ENCODE measurements around the gene GSG1. TPM values are rescaled to one million over a fixed set of nuclear protein-coding genes. Genes with fewer than 3 reads are reported as not detected.

GSG1 gene
- total RNA-seq, 3 donors from 2014 or later (not counting 1 experiment from before 2014, with no cell fraction given), result not detected

DNA sequence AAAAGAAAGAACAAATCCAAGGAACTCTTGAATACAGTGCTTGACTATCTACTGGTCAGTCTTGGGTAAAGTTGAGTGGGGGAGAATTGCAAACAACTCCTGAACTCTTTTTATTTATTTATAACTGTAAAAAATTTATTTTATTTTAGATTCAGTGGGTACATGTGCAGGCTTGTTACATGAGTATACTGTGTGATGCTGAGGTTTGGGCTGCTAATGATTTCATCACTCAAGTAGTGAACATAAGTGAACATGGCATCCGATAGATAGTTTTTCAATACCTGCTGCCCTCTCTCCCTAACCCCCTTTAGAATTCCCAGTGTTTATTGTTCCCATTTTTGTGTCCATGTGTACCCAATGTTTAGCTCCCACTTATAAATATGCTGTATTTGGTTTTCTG is 3.2 kb upstream of the GSG1 start:
- Histone ChIP-seq H3K4me3 (ENCODE audit: low read length) (no peak overlapping the region), H3K36me3 (ENCODE audit: control insufficient read depth, insufficient read depth, low read length) (no peaks in the 10 kb centered on the region), H3K27me3 (ENCODE audit: control insufficient read depth, insufficient read depth, low read length) (no peaks in the 10 kb centered on the region), H3K9me3 (ENCODE audit: control insufficient read depth, insufficient read depth, low read length) (no peaks in the 10 kb centered on the region), H3K27ac (ENCODE audit: low read length) (no peak overlapping the region), H3K4me1 (ENCODE audit: control insufficient read depth, insufficient read depth, low read length) (peaks cover 4% of the 10 kb centered on the region)
- Mint-ChIP-seq H3K27ac (peak overlapping the region in 1 of 2 donors; percentile 16), H3K9me3 (no peaks in the 10 kb centered on the region), H3K36me3 (no peaks in the 10 kb centered on the region), H3K4me3 (no peak overlapping the region), H3K4me1 (peaks cover 7 to 8% of the 10 kb centered on the region in 2 donors), H3K27me3 (ENCODE audit: low read depth in 2 of 2) (peaks cover 21 to 32% of the 10 kb centered on the region in 2 donors)
- DNase-seq (no peak), ATAC-seq (no peak)
- 100% methylated on average over 1 of the region's 1 CpG for WGBS (ENCODE audit: insufficient coverage)
- no peak for TF ChIP-seq CTCF (IDR thresholded peaks at IDR 0.05)
- intact Hi-C loops (cut with micrococcal nuclease), result no loop called here

- H3K36me3 Mint-ChIP-seq, result no peaks in the 10 kb centered on the region
- no peak overlapping the region for H3K27ac ChIP-seq (ENCODE audit: low read length)
- H3K4me1 ChIP-seq (ENCODE audit: control insufficient read depth, insufficient read depth, low read length), result peaks cover 9% of the 10 kb centered on the region
- H3K9me3 ChIP-seq (ENCODE audit: control insufficient read depth, insufficient read depth, low read length), result no peaks in the 10 kb centered on the region
- H3K4me3 Mint-ChIP-seq, result no peak overlapping the region
- no peak for DNase-seq
- H3K4me3 ChIP-seq (ENCODE audit: low read length), result no peak overlapping the region
- H3K27me3 ChIP-seq (ENCODE audit: control insufficient read depth, insufficient read depth, low read length), result no peaks in the 10 kb centered on the region
- no peak for ATAC-seq
- H3K9me3 Mint-ChIP-seq, result no peaks in the 10 kb centered on the region
- WGBS (ENCODE audit: insufficient coverage), result 86% methylated on average over 1 of the region's 1 CpG
- intact Hi-C loops (cut with micrococcal nuclease), result no loop called here
- H3K27ac Mint-ChIP-seq, result peak overlapping the region in 1 of 2 donors; percentile 16
- peaks cover 20 to 26% of the 10 kb centered on the region in 2 donors for H3K27me3 Mint-ChIP-seq (ENCODE audit: low read depth in 2 of 2)
- H3K4me1 Mint-ChIP-seq, result peaks cover 16% of the 10 kb centered on the region in 2 donors
- no peaks in the 10 kb centered on the region for H3K36me3 ChIP-seq (ENCODE audit: control insufficient read depth, insufficient read depth, low read length)
- TF ChIP-seq CTCF (IDR thresholded peaks at IDR 0.05), result no peak
Observed at GRCh38 chr12:13105781-13106180, 2.3 kb upstream of the GSG1 start.

DNA sequence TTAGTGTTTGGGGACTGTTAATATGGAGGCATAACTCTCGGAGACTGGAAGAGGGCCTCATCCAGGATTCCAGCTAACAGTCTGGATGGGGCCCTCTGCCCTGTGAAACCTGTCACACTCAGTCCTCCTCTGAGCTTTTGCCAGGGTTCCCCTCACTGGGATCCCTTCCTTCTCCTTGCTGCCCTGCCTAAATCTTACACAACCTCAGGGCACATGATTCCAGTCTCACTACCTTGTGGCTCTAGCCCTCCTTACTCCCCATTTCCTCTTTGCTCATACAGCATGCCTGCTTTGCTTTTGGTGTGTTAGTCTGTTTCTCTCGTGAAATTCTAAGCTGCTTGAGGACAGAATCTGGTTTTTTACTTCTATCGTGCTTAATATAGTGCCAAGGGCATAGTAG is 942 bp upstream of the GSG1 start:
- H3K27me3 Mint-ChIP-seq (ENCODE audit: low read depth in 2 of 2), result peaks cover 11 to 12% of the 10 kb centered on the region in 2 donors
- WGBS (ENCODE audit: insufficient coverage), result 100% methylated on average over 1 of the region's 3 CpGs
- no peak for TF ChIP-seq CTCF (IDR thresholded peaks at IDR 0.05)
- H3K4me1 Mint-ChIP-seq, result peaks cover 21 to 26% of the 10 kb centered on the region in 2 donors
- no peaks in the 10 kb centered on the region for H3K36me3 Mint-ChIP-seq
- no peaks in the 10 kb centered on the region for H3K9me3 ChIP-seq (ENCODE audit: control insufficient read depth, insufficient read depth, low read length)
- H3K36me3 ChIP-seq (ENCODE audit: control insufficient read depth, insufficient read depth, low read length), result no peaks in the 10 kb centered on the region
- H3K4me1 ChIP-seq (ENCODE audit: control insufficient read depth, insufficient read depth, low read length), result peaks cover 17% of the 10 kb centered on the region
- no peaks in the 10 kb centered on the region for H3K27me3 ChIP-seq (ENCODE audit: control insufficient read depth, insufficient read depth, low read length)
- H3K27ac ChIP-seq (ENCODE audit: low read length), result no peak overlapping the region
- H3K27ac Mint-ChIP-seq, result peak overlapping the region in 1 of 2 donors; percentile 54
- no peaks in the 10 kb centered on the region for H3K9me3 Mint-ChIP-seq
- H3K4me3 ChIP-seq (ENCODE audit: low read length), result no peak overlapping the region
- ATAC-seq (no peak), DNase-seq (no peak)
- no peak overlapping the region for H3K4me3 Mint-ChIP-seq
- intact Hi-C loops (cut with micrococcal nuclease), result loop anchor here (5.0 kb wide), 2 partner anchors 387 to 1668 kb away; partner anchors contain the start of gene CDKN1B
